ENCODE results near the gene GOLGA6L9. TPM values are rescaled to one million over a fixed set of nuclear protein-coding genes. Genes with fewer than 3 reads are reported as not detected.
A peak's percentile ranks its signal among the peaks of the same experiment; 100 is the strongest.
"Not testable (repeated sequence)": the region's sequence is repeated elsewhere in the genome, so short reads cannot be mapped to it uniquely, and the experiment has no call there.

GOLGA6L9 gene
- total RNA-seq, 4 donors from 2014 or later: 4.2 to 9.7 (median 5.5) TPM

DNA sequence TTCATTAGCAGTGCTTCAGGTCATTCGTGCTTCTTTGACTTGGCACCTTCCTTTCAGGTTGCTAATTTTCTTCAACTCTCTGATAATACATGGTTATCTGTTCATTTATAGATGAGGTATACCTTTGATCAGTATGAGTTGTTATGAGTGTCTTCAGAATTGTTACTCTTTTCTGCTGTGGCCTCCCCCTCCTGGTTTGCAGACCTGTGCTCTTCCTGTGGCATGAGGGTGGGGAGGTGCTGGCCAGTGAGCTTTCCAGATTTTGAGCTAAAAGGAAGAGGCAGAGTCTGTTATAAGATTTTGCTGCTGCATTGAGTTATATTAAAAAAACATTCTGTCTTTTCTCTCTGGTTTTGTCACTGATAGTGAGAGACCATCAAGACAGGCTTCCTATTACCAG lies 30.8 kb upstream of the GOLGA6L9 start:
- TF ChIP-seq, protein P1, sequence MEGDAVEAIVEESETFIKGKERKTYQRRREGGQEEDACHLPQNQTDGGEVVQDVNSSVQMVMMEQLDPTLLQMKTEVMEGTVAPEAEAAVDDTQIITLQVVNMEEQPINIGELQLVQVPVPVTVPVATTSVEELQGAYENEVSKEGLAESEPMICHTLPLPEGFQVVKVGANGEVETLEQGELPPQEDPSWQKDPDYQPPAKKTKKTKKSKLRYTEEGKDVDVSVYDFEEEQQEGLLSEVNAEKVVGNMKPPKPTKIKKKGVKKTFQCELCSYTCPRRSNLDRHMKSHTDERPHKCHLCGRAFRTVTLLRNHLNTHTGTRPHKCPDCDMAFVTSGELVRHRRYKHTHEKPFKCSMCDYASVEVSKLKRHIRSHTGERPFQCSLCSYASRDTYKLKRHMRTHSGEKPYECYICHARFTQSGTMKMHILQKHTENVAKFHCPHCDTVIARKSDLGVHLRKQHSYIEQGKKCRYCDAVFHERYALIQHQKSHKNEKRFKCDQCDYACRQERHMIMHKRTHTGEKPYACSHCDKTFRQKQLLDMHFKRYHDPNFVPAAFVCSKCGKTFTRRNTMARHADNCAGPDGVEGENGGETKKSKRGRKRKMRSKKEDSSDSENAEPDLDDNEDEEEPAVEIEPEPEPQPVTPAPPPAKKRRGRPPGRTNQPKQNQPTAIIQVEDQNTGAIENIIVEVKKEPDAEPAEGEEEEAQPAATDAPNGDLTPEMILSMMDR (IDR thresholded peaks at IDR 0.05): no peak
- TF ChIP-seq POLR2A (IDR thresholded peaks at IDR 0.05): no peak
- no peak for DNase-seq (ENCODE audit: low spot score in 2 of 2)
- no peaks in the 10 kb centered on the region for H3K27me3 ChIP-seq
- H3K4me1 ChIP-seq: no peaks in the 10 kb centered on the region
- no CpG with 5 or more reads among the region's 1 CpG for WGBS
- H3K4me3 ChIP-seq: no peak overlapping the region
- H3K9me3 ChIP-seq: no peaks in the 10 kb centered on the region
- H3K36me3 ChIP-seq: no peaks in the 10 kb centered on the region
- H3K27ac ChIP-seq: no peak overlapping the region

DNA sequence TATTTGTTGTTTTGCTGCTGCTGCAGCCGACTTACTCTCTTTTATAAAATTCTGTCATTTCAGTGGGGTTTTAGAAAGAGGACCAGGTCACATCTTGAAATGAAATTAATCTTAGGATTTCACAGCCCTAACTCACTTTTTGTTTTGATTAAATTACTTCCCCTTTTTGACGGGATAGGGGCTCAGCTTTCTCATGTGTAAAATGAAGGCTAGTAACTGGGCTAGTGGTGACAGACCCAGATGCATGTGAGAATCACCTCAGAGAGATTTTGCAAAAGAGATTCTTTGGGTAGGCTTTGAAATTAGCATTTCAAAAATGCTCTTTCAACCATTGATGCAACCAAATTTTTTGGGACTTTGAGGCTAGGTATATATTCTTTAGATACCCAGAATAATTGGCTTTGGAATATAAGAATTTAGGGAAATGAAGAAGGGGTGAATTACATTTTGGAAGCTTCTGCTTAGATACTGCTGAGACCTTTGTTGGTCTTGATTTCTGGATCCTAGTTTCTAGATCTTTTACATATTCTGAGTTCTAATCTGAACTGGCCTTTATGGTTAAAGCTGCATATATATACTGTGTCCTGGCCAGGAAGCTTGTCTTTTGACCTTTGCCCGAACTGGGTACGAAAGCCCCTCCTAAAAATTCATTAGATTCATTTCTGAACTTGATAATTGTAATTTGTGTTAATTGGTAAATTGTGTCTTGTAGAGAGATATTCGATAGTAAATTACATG lies 30.1 kb upstream of the GOLGA6L9 start:
- not testable (repeated sequence) for H3K27me3 ChIP-seq; H3K9me3 ChIP-seq; DNase-seq (ENCODE audit: low spot score in 2 of 2); H3K4me3 ChIP-seq; H3K36me3 ChIP-seq; H3K27ac ChIP-seq; H3K4me1 ChIP-seq
- 90% methylated on average over 5 of the region's 5 CpGs for WGBS

DNA sequence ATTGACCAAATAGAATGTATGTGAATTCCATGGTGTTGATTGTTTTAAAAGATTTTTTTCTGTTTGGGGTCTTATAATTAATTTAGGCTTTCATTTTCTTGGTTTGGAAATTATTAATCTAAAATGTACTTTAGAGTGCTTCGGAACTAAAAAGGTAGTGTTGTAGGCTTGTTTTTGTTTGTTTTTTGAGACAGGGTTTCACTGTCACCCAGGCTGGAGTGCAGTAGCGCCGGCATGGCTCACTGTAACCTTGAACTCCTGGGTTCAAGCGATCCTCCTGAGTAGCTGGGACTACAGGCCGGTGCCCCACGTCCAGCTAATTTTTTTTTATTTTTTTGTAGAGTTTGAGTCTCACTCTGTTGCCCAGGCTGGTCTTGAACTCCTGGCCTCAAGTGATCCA lies 27.7 kb upstream of the GOLGA6L9 start:
- 97% methylated on average over 6 of the region's 6 CpGs for WGBS
- not testable (repeated sequence) for DNase-seq (ENCODE audit: low spot score in 2 of 2); H3K4me3 ChIP-seq; H3K4me1 ChIP-seq; H3K27me3 ChIP-seq; H3K9me3 ChIP-seq; H3K36me3 ChIP-seq; H3K27ac ChIP-seq

DNA sequence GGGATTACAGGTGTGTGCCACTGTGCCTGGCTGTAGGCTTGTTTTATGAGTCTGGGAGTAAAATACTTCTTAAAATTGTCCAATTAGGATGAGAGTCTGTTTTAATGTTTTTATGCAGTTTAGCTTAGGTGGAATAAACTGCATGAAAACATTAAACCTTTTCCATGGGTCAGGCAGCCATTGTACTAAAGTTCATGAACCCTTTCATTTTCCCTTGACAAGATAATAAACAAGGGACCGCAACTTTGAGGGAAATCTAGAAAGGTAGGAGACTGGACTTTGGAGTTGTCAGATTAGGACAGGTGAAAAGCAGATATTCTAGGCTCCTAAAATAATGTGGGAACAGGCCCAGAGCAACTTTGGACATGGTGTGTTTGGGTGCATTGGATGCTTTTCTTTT lies 27.3 kb upstream of the GOLGA6L9 start:
- not testable (repeated sequence) for H3K27me3 ChIP-seq; H3K27ac ChIP-seq; H3K4me1 ChIP-seq; DNase-seq (ENCODE audit: low spot score in 2 of 2); H3K9me3 ChIP-seq; H3K4me3 ChIP-seq; H3K36me3 ChIP-seq
- 95% methylated on average over 1 of the region's 1 CpG for WGBS

DNA sequence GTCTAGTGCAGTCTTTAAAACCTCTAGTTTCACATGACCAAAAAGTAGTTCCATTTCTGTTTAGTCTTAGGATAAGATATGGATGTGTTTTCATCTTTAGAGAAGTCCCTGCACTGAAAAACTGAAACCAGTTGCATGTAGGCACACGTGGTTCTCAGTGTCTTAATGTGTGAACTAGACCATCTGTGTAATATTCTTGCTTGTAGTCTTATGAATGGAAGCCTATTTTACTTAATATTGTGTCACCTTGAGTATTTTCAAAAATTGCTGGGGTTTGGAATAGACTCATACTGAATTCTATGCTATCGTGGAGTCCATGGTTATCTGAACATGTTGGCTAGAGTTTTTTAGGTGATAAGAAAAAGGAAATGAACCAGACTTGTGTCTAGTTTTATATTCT lies 23.4 kb upstream of the GOLGA6L9 start:
- H3K36me3 ChIP-seq; DNase-seq (ENCODE audit: low spot score in 2 of 2); H3K4me1 ChIP-seq; H3K9me3 ChIP-seq; H3K4me3 ChIP-seq; H3K27ac ChIP-seq; H3K27me3 ChIP-seq: not testable (repeated sequence)
- 73% methylated on average over 2 of the region's 2 CpGs for WGBS

DNA sequence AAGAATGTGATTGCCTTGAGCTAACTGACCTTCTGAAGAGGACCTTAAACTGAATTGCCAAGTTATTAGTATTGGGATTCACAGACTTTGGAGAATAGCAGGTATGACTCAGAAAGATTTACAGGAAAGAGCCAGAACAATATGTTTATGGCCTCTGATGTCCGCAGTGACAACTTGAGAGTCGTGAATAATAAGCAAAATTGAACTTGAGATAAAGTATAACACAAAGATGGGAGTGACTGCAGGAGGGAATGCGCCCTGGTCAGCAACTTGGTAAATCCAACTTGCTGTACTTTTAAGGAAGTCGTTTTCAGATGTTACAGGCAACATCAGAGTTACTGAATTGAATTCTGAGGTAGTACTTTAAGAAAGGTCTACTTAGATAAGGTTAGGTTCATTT lies 19.3 kb upstream of the GOLGA6L9 start:
- DNase-seq (ENCODE audit: low spot score in 2 of 2); H3K9me3 ChIP-seq: not testable (repeated sequence)
- 88% methylated on average over 4 of the region's 4 CpGs for WGBS

DNA sequence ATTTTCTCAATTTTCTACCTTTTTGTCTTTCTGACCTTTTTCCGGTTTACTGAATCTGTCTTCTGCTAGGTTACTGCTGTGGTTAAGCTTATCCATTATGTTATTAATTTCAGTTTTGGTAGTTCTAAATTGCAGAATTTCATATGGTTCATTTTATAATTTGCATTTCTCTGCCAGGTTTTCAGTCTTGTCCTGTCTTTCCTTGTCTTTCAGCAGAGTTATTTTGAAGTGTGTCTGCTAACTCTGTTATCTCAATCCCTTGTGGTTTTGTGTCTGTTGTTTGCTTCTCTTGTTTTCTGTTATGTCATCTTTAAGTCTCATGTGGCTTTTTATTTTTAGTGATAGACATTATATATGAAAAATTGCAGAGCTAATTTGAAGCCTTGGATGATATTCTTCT lies 18.0 kb upstream of the GOLGA6L9 start:
- DNase-seq (ENCODE audit: low spot score in 2 of 2); H3K27me3 ChIP-seq; H3K36me3 ChIP-seq; H3K9me3 ChIP-seq; H3K27ac ChIP-seq; H3K4me3 ChIP-seq; H3K4me1 ChIP-seq: not testable (repeated sequence)
- WGBS: 97% methylated on average over 1 of the region's 1 CpG

More for the DNA sequence above, 19.3 kb upstream of the GOLGA6L9 start:
- not testable (repeated sequence) for H3K27me3 ChIP-seq, H3K4me1 ChIP-seq, H3K4me3 ChIP-seq, H3K27ac ChIP-seq, H3K36me3 ChIP-seq

DNA sequence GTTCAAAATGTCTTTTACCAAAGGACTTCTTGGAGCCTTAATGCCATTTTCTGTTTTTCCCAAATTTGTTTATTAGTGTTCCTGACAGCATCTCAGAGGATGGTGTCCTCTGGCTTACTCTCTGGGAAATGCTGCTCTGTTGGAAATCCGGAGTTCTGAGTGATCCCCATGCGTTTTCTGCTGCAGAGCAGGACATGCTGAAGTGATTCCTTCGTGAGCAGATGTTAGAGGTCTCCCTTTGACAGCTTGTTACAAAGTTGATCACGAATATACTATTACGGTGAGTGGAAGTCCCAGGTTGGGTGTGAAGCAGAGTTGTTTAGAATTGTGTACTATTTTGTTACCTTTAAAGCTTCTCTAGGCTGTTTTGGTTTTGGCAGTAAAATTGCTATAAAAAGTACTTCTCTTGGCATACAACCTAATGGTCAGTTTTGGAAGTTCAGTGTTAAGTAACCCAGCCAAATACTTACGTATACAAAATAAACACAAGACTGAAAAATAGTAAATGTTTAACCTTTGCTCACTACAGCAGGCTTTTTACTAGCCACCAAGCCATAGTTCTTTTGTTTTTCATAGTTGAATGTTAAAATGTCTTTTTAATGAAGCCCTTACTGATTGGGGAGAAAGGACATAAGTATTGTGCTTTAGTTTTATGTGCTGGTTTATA lies 15.0 kb upstream of the GOLGA6L9 start:
- not testable (repeated sequence) for H3K27ac ChIP-seq; H3K27me3 ChIP-seq; H3K9me3 ChIP-seq; H3K36me3 ChIP-seq; H3K4me3 ChIP-seq; DNase-seq (ENCODE audit: low spot score in 2 of 2); H3K4me1 ChIP-seq
- WGBS: 86% methylated on average over 6 of the region's 6 CpGs

DNA sequence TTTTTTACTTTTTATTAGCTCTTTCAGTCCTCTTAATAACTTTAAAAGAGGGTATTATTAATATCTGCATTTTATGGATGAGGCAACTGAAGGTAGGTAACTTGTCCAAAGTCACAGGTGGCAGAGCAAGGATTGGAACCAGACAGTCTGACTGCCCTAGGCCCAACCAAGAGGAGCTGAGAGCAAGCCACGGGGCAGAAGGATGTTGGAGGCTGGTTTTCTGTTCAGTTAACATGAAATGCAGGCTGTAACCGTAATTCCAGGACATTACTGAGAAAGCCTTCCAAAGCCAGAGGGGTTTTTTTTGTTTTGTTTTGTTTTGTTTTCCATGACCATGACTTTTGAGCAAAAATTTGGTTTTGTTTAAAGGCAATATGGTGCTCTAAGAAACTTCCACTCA lies 9.1 kb upstream of the GOLGA6L9 start:
- not testable (repeated sequence) for H3K27ac ChIP-seq; H3K36me3 ChIP-seq; DNase-seq (ENCODE audit: low spot score in 2 of 2); H3K9me3 ChIP-seq; H3K27me3 ChIP-seq; H3K4me3 ChIP-seq; H3K4me1 ChIP-seq
- WGBS: 90% methylated on average over 2 of the region's 2 CpGs

DNA sequence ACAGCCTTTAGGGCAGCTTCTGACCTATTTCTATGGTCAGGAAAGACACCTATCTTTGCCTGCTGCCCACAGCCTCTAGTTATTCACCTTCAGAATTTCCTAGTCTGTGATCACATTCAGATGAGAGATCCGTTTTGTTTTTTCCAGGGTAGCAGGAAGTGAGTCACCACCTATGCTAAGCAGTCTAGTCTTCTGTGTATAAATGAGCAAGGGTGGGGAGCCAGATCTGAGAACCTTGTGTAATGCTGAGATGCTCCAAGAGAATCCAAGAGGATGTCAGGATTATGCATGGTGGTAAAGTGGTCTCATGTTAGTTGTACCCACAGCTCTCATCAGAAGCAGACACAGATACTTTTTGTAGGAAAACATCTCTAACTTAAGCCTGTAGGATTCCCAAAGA lies 8.7 kb upstream of the GOLGA6L9 start:
- not testable (repeated sequence) for DNase-seq (ENCODE audit: low spot score in 2 of 2); H3K36me3 ChIP-seq; H3K9me3 ChIP-seq; H3K27ac ChIP-seq; H3K4me3 ChIP-seq; H3K27me3 ChIP-seq; H3K4me1 ChIP-seq
- no CpG with 5 or more reads among the region's 1 CpG for WGBS

DNA sequence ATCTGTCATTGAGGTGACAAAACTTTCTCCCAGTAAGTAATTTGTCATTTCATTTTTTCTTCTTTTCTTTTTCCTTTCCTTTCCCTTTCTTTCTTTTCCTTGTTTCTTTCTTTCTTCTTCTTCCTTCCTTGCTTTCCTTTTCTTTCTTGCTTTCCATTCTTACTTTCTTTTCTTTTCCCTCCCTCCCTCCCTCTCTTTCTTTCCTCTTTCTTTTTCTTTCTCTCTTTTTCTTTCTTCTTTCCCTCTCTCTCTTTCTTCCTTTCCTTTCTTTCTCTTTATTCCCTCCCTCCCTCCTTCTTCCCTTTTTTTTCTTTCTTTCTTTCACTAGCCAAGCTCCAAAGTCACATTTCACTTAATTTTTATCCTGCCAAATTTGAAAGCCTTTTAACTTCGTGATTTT lies 2.5 kb upstream of the GOLGA6L9 start:
- DNase-seq (ENCODE audit: low spot score in 2 of 2); H3K27ac ChIP-seq; H3K4me3 ChIP-seq; H3K36me3 ChIP-seq; H3K27me3 ChIP-seq; H3K4me1 ChIP-seq; H3K9me3 ChIP-seq: not testable (repeated sequence)
- 44% methylated on average over 1 of the region's 1 CpG for WGBS

DNA sequence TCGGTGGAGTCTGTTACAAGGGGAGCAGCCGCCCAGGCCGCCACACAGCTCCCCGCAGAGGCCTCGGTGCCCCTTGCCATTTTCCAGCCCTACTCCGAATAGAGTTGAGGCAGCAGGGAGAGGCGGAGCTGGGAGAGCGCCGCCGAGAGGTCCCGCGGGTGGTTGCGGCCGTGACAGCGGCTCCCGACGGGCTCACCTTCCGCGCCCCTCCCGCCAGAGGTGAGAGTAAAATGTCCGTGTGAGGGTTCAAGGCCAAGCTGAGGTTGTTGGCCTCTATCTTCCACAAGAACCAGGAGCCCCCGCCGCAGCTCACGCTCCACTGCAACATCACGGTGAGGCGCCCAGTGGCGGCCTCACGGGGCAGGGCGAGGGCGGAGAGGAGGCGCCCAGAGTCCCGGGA lies 15.8 kb downstream of the GOLGA6L9 start:
- not testable (repeated sequence) for H3K9me3 ChIP-seq, H3K27me3 ChIP-seq, H3K4me1 ChIP-seq, H3K36me3 ChIP-seq
- WGBS: no CpG with 5 or more reads among the region's 32 CpGs
- peak; percentile 57 to 87 for DNase-seq (ENCODE audit: low spot score in 2 of 2)
- Histone ChIP-seq H3K27ac (peak overlapping the region; percentile 67), H3K4me3 (peak overlapping the region; percentile 45)

DNA sequence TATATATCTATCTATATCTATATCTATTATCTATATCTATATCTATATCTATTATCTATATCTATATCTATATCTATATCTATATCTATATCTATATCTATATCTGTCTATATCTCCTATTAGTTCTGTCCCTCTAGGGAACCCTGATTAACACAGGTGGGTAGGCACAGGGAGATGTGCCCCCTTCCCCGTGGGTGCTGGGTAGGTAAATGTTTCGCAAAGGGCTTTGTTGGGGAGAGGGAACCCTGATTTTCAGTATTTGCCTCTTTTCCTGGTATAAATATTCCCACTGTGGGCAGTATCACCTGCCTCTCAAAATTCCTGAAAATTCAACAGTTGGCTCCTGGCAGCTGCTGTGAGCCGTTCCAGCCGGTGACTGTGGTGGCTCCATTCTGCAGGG lies 27.7 kb downstream of the GOLGA6L9 start:
- 97% methylated on average over 2 of the region's 4 CpGs for WGBS
- H3K36me3 ChIP-seq; H3K4me1 ChIP-seq; H3K9me3 ChIP-seq; DNase-seq (ENCODE audit: low spot score in 2 of 2); H3K27ac ChIP-seq; H3K4me3 ChIP-seq; H3K27me3 ChIP-seq: not testable (repeated sequence)

Data from suprapubic skin (tissue), 4 donors.